Measurements from ENCODE around the gene ZNF565.

Gene ZNF565

GRCh38 chr19:36214386-36215275 is at the start of gene ZNF565, which contains the start of gene ZNF146:
ZNF565 (minus strand) TSS chr19:36214665; CDS start chr19:36201985, 12,680 bp downstream.
ZNF146 (plus strand) TSS chr19:36215106; CDS start chr19:36236441, 21,335 bp downstream.
- TF ChIP-seq CTCF (IDR thresholded peaks at IDR 0.05; ENCODE audit: borderline replicate concordance, insufficient read depth, low read depth, low read length) = no peak
- H3K4me3 ChIP-seq (ENCODE audit: low read depth, low read length) = peak within 1 kb of the TSS; percentile 78

DNA sequence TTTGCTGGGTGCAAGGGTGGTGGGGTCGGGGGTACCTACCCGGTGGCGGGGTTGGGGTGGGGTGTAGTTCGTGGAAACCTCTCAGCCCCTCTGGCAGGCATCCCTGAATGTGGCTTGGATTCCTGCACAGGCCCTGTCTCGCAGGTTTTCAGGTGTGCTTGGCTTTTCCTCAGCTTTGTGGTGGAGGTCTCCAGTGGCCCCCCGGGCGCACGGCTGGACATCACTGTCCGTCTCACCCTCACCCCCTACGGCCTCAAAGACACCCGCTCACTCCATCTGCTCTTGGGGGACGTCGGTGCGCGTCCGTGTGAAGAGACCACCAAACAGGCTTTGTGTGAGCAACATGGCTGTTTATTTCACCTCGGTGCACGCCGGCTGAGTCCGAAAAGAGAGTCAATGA is 44.7 kb upstream of the ZNF565 start:
- TF ChIP-seq CTCF (IDR thresholded peaks at IDR 0.05; ENCODE audit: borderline replicate concordance, insufficient read depth, low read depth, low read length) = no peak
- H3K4me3 ChIP-seq (ENCODE audit: low read depth, low read length) = no peak overlapping the region

GRCh38 chr19:36258028-36258875 is 43.8 kb upstream of the ZNF565 start:
- H3K4me3 ChIP-seq (ENCODE audit: low read depth, low read length) = no peak overlapping the region
- no peak for TF ChIP-seq CTCF (IDR thresholded peaks at IDR 0.05; ENCODE audit: borderline replicate concordance, insufficient read depth, low read depth, low read length)

- no peak overlapping the region for H3K4me3 ChIP-seq (ENCODE audit: low read depth, low read length)
- TF ChIP-seq CTCF (IDR thresholded peaks at IDR 0.05; ENCODE audit: borderline replicate concordance, insufficient read depth, low read depth, low read length) = no peak
Measured at GRCh38 chr19:36257520-36257876, 43.0 kb upstream of the ZNF565 start.

DNA sequence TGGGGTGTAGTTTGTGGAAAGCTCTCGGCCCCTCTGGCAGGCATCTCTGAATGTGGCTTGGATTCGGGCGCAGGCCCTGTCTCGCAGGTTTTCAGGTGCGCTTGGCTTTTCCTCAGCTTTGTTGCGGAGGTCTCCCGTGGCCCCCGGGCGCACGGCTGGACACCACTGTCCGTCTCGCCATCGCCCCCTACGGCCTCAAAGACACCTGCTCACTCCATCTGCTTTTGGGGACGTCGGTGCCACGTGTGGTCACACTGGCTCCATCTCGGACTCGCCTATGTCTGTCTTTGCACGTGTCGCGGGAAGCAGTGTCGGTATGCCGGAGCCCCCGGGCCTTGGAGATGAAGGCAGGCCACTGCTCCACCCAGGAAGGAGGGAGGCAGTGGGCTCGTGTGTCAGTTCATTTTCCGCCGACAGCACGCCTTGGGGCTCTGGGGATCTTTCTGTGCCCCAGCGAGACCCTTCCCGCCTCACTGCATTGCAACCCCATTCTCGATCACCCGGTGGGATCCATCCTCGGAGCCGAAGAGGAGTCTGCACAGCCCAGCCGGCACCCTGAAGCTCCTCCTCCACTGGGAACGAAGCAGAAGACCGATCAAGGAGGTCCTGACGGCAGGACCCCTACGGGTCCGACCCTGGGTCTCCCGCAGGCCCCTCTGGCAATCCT is 42.5 kb upstream of the ZNF565 start:
- no peak overlapping the region for H3K4me3 ChIP-seq (ENCODE audit: low read depth, low read length)
- no peak for TF ChIP-seq CTCF (IDR thresholded peaks at IDR 0.05; ENCODE audit: borderline replicate concordance, insufficient read depth, low read depth, low read length)

GRCh38 chr19:36256064-36256463 is 41.6 kb upstream of the ZNF565 start:
- no peak overlapping the region for H3K4me3 ChIP-seq (ENCODE audit: low read depth, low read length)
- TF ChIP-seq CTCF (IDR thresholded peaks at IDR 0.05; ENCODE audit: borderline replicate concordance, insufficient read depth, low read depth, low read length) = no peak

Data from GM12875 (cell line).